ENCODE measurements around the gene VPREB1. TPM values are rescaled to one million over a fixed set of nuclear protein-coding genes. Genes with fewer than 3 reads are reported as not detected.
"Not testable (repeated sequence)": the region's sequence is repeated elsewhere in the genome, so short reads cannot be mapped to it uniquely, and the experiment has no call there.

Gene VPREB1
- polyA plus RNA-seq, 3 donors: 0.68 TPM; not detected in 2

DNA sequence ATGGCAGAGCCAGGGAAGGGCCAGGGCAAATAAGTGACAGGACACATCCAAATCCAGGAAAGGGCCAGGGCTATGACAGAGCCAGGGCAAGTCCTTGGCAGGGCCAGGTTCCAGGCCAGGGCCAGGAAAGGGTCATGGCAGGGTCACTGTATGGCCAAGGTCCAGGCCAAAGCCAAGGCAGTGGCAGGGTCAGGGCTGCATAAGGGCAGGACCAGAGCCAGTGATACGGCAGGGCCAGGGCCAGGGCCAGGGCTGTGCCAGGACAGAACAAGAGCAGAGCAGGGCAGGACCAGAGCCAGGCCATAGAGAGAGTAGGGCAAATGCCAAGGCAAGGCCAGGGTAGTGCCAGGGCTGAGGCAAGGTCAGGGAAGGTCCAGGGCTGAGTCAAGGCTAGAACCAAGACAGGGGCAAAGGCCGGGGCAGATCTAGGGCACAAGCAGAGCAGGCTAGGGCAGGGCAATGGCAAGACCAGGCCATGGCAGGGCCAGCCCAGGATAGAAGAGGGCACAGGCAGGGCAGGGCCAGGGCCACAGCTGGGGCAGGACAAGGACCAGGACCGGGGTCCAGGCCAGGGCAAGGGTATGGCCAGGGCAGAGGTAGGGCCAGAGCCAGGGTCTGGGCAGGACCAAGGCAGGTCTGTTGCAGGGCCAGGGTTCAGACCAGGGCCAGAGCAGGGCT, 46.7 kb downstream of the VPREB1 start:
- DNase-seq: not testable (repeated sequence)

DNA sequence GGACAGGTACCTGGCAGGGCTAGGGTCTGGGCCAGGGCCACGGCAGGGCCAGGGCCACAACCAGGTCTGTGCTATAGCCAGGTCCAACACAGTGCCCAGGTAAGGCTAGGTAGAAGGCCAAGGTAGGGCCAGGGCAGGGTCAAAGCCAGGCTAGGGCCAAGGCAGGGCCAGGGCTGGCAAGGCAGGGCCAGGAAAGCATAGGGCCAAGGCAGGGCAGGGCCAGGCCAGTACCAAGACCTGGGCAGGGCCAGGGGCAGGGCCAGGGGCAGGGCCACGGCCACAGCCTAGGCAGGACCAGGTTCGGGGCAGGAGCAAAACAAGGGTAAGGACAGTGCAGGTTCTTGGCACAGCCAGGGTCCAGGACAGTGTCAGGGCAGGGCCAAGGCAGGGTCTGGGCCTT, 48.1 kb downstream of the VPREB1 start:
- not testable (repeated sequence) for DNase-seq

DNA sequence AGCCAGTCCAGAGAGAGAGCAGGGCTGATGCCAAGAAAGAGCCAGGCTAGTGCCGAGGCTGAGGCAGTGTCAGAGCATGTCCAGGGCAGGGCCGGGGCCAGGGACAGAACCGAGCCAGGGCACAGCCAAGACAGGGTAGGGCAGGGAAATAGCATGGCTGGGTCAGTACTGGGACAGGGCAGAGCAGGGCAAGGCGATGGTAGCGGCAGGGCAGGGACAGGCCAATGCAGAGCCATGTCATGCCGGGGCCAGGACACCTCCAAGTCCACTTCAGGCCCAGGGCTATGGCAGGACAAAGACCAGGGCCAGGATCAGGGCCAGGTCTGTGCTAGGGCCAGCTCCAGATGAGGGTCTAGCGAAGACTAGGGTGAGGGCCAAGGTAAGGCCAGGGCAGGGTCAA, 48.9 kb downstream of the VPREB1 start:
- not testable (repeated sequence) for DNase-seq

DNA sequence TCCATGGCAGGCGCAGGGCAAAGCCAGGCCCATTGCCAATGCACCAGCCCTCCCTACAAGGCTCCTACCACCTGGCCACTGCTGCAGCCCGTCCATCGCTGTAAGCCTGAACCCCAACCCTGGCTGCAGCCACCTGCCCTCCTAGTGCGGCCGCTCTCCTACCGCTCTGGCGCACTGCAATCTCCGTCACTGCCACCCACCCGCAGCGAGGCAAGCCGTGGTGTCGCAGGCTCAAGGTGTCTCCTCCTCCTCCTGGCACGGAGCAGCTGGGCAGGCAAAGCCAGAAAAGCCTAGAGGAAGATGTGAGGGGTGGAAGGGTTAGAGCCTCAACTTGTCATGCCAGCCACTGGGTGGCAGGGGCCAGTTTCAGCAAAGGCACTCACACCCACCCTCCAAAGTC, 50.1 kb downstream of the VPREB1 start:
- not testable (repeated sequence) for DNase-seq
